ENCODE measurements around the gene LGMN.

The LGMN gene

DNA sequence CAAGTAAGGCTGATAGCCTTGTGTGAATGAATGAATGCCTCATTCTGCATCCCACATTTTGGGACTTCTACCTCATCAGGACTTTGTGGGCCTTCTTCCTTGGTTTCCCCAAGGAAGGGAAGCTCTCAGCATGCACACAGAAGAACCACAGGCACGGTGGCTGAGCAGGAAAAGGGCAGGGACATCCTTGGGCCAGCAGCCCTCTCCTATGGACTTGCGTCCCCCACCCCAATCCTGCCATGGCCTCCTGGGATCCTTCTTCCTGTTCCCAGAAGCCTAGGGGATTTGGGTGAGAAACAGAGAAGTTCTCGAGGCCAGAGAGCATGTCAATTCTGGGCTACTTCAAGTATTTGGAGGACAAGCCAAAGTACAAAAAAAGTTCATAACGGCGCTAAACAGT, 69.7 kb downstream of the LGMN start:
- Histone ChIP-seq H3K79me2 (ENCODE audit: insufficient read depth, low read length) (no peaks in the 10 kb centered on the region), H2AFZ (ENCODE audit: low read depth, low read length) (no peak overlapping the region), H3K9me3 (ENCODE audit: insufficient read depth, low read length, severe bottlenecking) (no peaks in the 10 kb centered on the region), H3K36me3 (ENCODE audit: insufficient read depth, low read length) (no peaks in the 10 kb centered on the region), H3K4me2 (ENCODE audit: insufficient read depth, low read length) (no peak overlapping the region), H4K20me1 (ENCODE audit: insufficient read depth, low read length) (no peaks in the 10 kb centered on the region), H3K4me1 (ENCODE audit: insufficient read depth, low read length) (no peaks in the 10 kb centered on the region), H3K27ac (ENCODE audit: low read length) (no peak overlapping the region), H3K9ac (ENCODE audit: low read depth, low read length) (no peak overlapping the region), H3K27me3 (ENCODE audit: insufficient read depth, low read length, poor library complexity) (no peaks in the 10 kb centered on the region), H3K4me3 (ENCODE audit: low read depth in 1 of 2, low read length in 2 of 2) (no peak overlapping the region)
- DNase-seq = no peak
- no peak for ATAC-seq (ENCODE audit: insufficient read depth, low read depth)
- TF ChIP-seq, protein P1, sequence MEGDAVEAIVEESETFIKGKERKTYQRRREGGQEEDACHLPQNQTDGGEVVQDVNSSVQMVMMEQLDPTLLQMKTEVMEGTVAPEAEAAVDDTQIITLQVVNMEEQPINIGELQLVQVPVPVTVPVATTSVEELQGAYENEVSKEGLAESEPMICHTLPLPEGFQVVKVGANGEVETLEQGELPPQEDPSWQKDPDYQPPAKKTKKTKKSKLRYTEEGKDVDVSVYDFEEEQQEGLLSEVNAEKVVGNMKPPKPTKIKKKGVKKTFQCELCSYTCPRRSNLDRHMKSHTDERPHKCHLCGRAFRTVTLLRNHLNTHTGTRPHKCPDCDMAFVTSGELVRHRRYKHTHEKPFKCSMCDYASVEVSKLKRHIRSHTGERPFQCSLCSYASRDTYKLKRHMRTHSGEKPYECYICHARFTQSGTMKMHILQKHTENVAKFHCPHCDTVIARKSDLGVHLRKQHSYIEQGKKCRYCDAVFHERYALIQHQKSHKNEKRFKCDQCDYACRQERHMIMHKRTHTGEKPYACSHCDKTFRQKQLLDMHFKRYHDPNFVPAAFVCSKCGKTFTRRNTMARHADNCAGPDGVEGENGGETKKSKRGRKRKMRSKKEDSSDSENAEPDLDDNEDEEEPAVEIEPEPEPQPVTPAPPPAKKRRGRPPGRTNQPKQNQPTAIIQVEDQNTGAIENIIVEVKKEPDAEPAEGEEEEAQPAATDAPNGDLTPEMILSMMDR (IDR thresholded peaks at IDR 0.05; ENCODE audit: borderline replicate concordance, extremely low read depth, low read length, poor library complexity, severe bottlenecking) = no peak
- TF ChIP-seq EZH2 (IDR thresholded peaks at IDR 0.05; ENCODE audit: borderline replicate concordance, low read depth, low read length, severe bottlenecking) = no peak

DNA sequence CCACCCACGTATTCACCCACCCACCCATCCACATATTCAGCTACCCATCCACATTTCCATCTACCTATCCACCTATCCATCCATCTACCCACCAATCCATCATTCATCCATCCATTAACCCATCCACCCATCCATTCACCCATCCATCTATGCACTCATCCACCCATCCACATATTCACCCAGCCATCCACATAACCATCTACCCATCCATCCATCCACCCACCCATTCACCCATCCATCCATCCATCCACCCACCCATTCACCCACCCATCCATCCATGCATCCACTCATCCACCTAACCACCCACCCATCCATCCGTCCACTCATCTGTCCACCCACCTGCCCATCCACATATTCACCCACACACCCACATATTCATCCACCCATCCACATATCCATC, 70.5 kb downstream of the LGMN start:
- no peaks in the 10 kb centered on the region for H3K4me1 ChIP-seq (ENCODE audit: insufficient read depth, low read length)
- no peak for DNase-seq
- H3K4me3 ChIP-seq (ENCODE audit: low read depth in 1 of 2, low read length in 2 of 2) = no peak overlapping the region
- no peaks in the 10 kb centered on the region for H3K79me2 ChIP-seq (ENCODE audit: insufficient read depth, low read length)
- no peaks in the 10 kb centered on the region for H4K20me1 ChIP-seq (ENCODE audit: insufficient read depth, low read length)
- no peak for ATAC-seq (ENCODE audit: insufficient read depth, low read depth)
- H3K4me2 ChIP-seq (ENCODE audit: insufficient read depth, low read length) = no peak overlapping the region
- no peaks in the 10 kb centered on the region for H3K9me3 ChIP-seq (ENCODE audit: insufficient read depth, low read length, severe bottlenecking)
- H2AFZ ChIP-seq (ENCODE audit: low read depth, low read length) = no peak overlapping the region
- no peak overlapping the region for H3K27ac ChIP-seq (ENCODE audit: low read length)
- no peak for TF ChIP-seq EZH2 (IDR thresholded peaks at IDR 0.05; ENCODE audit: borderline replicate concordance, low read depth, low read length, severe bottlenecking)
- TF ChIP-seq, protein P1 (IDR thresholded peaks at IDR 0.05; ENCODE audit: borderline replicate concordance, extremely low read depth, low read length, poor library complexity, severe bottlenecking) = no peak
- no peaks in the 10 kb centered on the region for H3K36me3 ChIP-seq (ENCODE audit: insufficient read depth, low read length)
- no peaks in the 10 kb centered on the region for H3K27me3 ChIP-seq (ENCODE audit: insufficient read depth, low read length, poor library complexity)
- no peak overlapping the region for H3K9ac ChIP-seq (ENCODE audit: low read depth, low read length)

GRCh38 chr14:92677087-92677668, 71.2 kb downstream of the LGMN start:
- no peak for DNase-seq
- Histone ChIP-seq H3K4me2 (ENCODE audit: insufficient read depth, low read length) (no peak overlapping the region), H3K4me3 (ENCODE audit: low read depth in 1 of 2, low read length in 2 of 2) (no peak overlapping the region)

More at GRCh38 chr14:92677087-92677668, 71.2 kb downstream of the LGMN start:
- H3K27me3 ChIP-seq (ENCODE audit: insufficient read depth, low read length, poor library complexity) = no peaks in the 10 kb centered on the region
- no peaks in the 10 kb centered on the region for H4K20me1 ChIP-seq (ENCODE audit: insufficient read depth, low read length)
- H3K9me3 ChIP-seq (ENCODE audit: insufficient read depth, low read length, severe bottlenecking) = no peaks in the 10 kb centered on the region
- no peak overlapping the region for H3K9ac ChIP-seq (ENCODE audit: low read depth, low read length)
- H2AFZ ChIP-seq (ENCODE audit: low read depth, low read length) = no peak overlapping the region
- no peaks in the 10 kb centered on the region for H3K79me2 ChIP-seq (ENCODE audit: insufficient read depth, low read length)
- H3K36me3 ChIP-seq (ENCODE audit: insufficient read depth, low read length) = no peaks in the 10 kb centered on the region
- no peaks in the 10 kb centered on the region for H3K4me1 ChIP-seq (ENCODE audit: insufficient read depth, low read length)
- TF ChIP-seq, protein P1 (IDR thresholded peaks at IDR 0.05; ENCODE audit: borderline replicate concordance, extremely low read depth, low read length, poor library complexity, severe bottlenecking) = no peak
- TF ChIP-seq EZH2 (IDR thresholded peaks at IDR 0.05; ENCODE audit: borderline replicate concordance, low read depth, low read length, severe bottlenecking) = no peak
- no peak; the same call in 2 of the 3 replicates for ATAC-seq (ENCODE audit: insufficient read depth, low read depth)
- no peak overlapping the region for H3K27ac ChIP-seq (ENCODE audit: low read length)

Data from DND-41 (cell line).